ENCODE results near the gene CTRL.

CTRL gene

GRCh38 chr16:67962135-67962534, 30.5 kb upstream of the CTRL start:
- DNase-seq (ENCODE audit: low read depth), result no peak

GRCh38 chr16:67961551-67961957, 29.9 kb upstream of the CTRL start:
- no peak for DNase-seq (ENCODE audit: low read depth)

- DNase-seq (ENCODE audit: low read depth), result no peak
These were observed 28.1 kb upstream of the CTRL start for GRCh38 chr16:67959536-67960329.

GRCh38 chr16:67957622-67958021, 26.0 kb upstream of the CTRL start:
- DNase-seq (ENCODE audit: low read depth), result no peak

- DNase-seq (ENCODE audit: low read depth), result no peak
These were observed 22.9 kb upstream of the CTRL start for GRCh38 chr16:67954421-67955196.

- DNase-seq (ENCODE audit: low read depth), result no peak
These were observed 22.1 kb upstream of the CTRL start for GRCh38 chr16:67953641-67954375.

GRCh38 chr16:67951485-67951884, 19.8 kb upstream of the CTRL start:
- no peak for DNase-seq (ENCODE audit: low read depth)

GRCh38 chr16:67950335-67950843, 18.7 kb upstream of the CTRL start:
- no peak for DNase-seq (ENCODE audit: low read depth)

- DNase-seq (ENCODE audit: low read depth), result no peak
These were observed 18.0 kb upstream of the CTRL start for GRCh38 chr16:67949645-67950044.

- no peak for DNase-seq (ENCODE audit: low read depth)
These were observed 16.4 kb upstream of the CTRL start for GRCh38 chr16:67948015-67948414.

GRCh38 chr16:67946966-67947558, 15.4 kb upstream of the CTRL start:
- no peak for DNase-seq (ENCODE audit: low read depth)

- no peak for DNase-seq (ENCODE audit: low read depth)
These were observed 14.5 kb upstream of the CTRL start for GRCh38 chr16:67946128-67946569.

GRCh38 chr16:67945392-67945933, 13.8 kb upstream of the CTRL start:
- no peak for DNase-seq (ENCODE audit: low read depth)

- no peak for DNase-seq (ENCODE audit: low read depth)
These were observed 13.2 kb upstream of the CTRL start for GRCh38 chr16:67944690-67945391.

GRCh38 chr16:67943619-67944504, 12.2 kb upstream of the CTRL start, which contains the start of gene LCAT:
LCAT (minus strand) TSS chr16:67944120; CDS start chr16:67944101, 19 bp downstream.
- no peak for DNase-seq (ENCODE audit: low read depth)

GRCh38 chr16:67943256-67943618, 11.6 kb upstream of the CTRL start:
- no peak for DNase-seq (ENCODE audit: low read depth)

GRCh38 chr16:67942510-67943255, 11.0 kb upstream of the CTRL start:
- DNase-seq (ENCODE audit: low read depth), result no peak

- DNase-seq (ENCODE audit: low read depth), result no peak
These were observed 10.5 kb upstream of the CTRL start for GRCh38 chr16:67942200-67942509.

- no peak for DNase-seq (ENCODE audit: low read depth)
These were observed 10.0 kb upstream of the CTRL start for GRCh38 chr16:67941469-67942199.

Measured in stimulated activated CD4-positive, alpha-beta T cell treated with anti-CD3 and anti-CD28 coated beads, Interleukin-2, amount 100 ng/mL, for 4 hours (primary cell).